ENCODE measurements around the gene STPG3.

DNA sequence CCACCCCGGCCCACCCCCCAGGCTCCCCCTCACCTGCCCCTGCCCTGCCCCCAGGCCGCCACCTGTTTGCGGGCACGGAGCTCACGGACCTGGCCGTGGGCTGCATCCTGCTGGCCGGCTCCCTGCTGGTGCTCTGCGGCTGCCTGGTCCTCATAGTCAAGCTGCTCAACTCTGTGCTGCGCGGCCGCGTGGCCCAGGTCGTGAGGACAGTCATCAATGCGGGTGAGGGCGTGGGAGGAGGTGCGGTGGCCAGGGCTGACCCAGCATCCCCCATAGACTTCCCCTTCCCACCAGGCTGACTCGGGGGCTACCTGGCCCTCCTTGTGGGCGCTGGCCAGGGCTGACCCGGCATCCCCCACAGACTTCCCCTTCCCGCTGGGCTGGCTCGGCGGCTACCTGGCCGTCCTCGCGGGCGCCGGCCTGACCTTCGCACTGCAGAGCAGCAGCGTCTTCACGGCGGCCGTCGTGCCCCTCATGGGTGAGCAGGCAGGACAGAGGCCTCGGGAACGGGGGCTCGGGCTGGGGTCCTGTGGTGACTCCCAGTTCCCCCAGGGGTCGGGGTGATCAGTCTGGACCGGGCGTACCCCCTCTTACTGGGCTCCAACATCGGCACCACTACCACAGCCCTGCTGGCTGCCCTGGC, 16.9 kb upstream of the STPG3 start:
- TF ChIP-seq EZH2 (IDR thresholded peaks at IDR 0.05; ENCODE audit: insufficient read depth, poor library complexity, severe bottlenecking) (no peak), EZH2phosphoT487 (IDR thresholded peaks at IDR 0.05; ENCODE audit: insufficient read depth, low read depth) (no peak)

Measured in GM23248 (cell line).